Thymus (tissue), 11 donors: ENCODE results near the gene CAMTA1. TPM values are rescaled to one million over a fixed set of nuclear protein-coding genes. Genes with fewer than 3 reads are reported as not detected.

Experiments
- DNase-seq, 9 donors: peaks; one replicate each; pipeline ENCODE4 v3.0.0-alpha.2; 2013; ENCODE audit warnings: low spot score in 9 of 9, low read depth in 6 of 9, missing footprints in 1 of 9
- H3K27ac ChIP-seq, 2 donors: one replicate each; pipeline ENCODE4 v1.5.1; 2013; ENCODE audit warnings: control low read depth in 1 of 2, low read depth in 1 of 2, low read length in 1 of 2, mild to moderate bottlenecking in 1 of 2, moderate library complexity in 1 of 2
- H3K27me3 ChIP-seq, 2 donors: one replicate each; pipeline ENCODE4 v1.5.1; 2013; ENCODE audit warnings: low read length in 1 of 2; ENCODE audit not compliant: control insufficient read depth in 2 of 2, insufficient read depth in 1 of 2
- H3K36me3 ChIP-seq, 2 donors: one replicate each; pipeline ENCODE4 v1.5.1; 2013; ENCODE audit warnings: low read length in 1 of 2, mild to moderate bottlenecking in 1 of 2, moderate library complexity in 1 of 2; ENCODE audit not compliant: control insufficient read depth in 2 of 2, insufficient read depth in 2 of 2
- H3K4me1 ChIP-seq, 2 donors: one replicate each; pipeline ENCODE4 v1.5.1; 2013; ENCODE audit warnings: low read length in 2 of 2; ENCODE audit not compliant: control insufficient read depth in 2 of 2, insufficient read depth in 2 of 2
- H3K4me3 ChIP-seq, 2 donors: one replicate each; pipeline ENCODE4 v1.5.1; 2013; ENCODE audit warnings: low read length in 2 of 2, control low read depth in 1 of 2, mild to moderate bottlenecking in 1 of 2
- H3K9me3 ChIP-seq, 2 donors: one replicate each; pipeline ENCODE4 v1.5.1; 2013; ENCODE audit warnings: low read length in 1 of 2, mild to moderate bottlenecking in 1 of 2; ENCODE audit not compliant: control insufficient read depth in 2 of 2, insufficient read depth in 1 of 2
- WGBS: extraction: QIAGEN DNeasy Blood & Tissue Kit; methylation state at CpG from one replicate; pipeline ENCODE4 v1.1.7; 2013; 5-methylcytosine and 5-hydroxymethylcytosine counted together
- polyA plus RNA-seq: library from polyadenylated mRNA; stranded (reverse); fragments of 200-250 nt; gene quantifications from one replicate; pipeline ENCODE4 v1.2.3, GENCODE V29; 2013
- total RNA-seq: library from RNA; stranded (reverse); fragments of 120-200 nt; gene quantifications from one replicate; pipeline ENCODE4 v1.2.4, GENCODE V29; 2013
- donor health status: healthy.

The CAMTA1 gene
- total and polyA plus RNA-seq, 2 donors, result 32.0 to 158 TPM

GRCh38 chr1:6923416-6923815 is 138.2 kb downstream of the CAMTA1 start:
- 68% methylated on average over 6 of the region's 6 CpGs for WGBS
- DNase-seq, result no peak
- Histone ChIP-seq H3K4me1 (peaks cover 3 to 15% of the 10 kb centered on the region in 2 donors), H3K27ac (no peak overlapping the region), H3K9me3 (peaks cover 0 to 1% of the 10 kb centered on the region in 2 donors), H3K4me3 (no peak overlapping the region), H3K36me3 (no peaks in the 10 kb centered on the region), H3K27me3 (no peaks in the 10 kb centered on the region)

GRCh38 chr1:6923955-6924881 is 139.0 kb downstream of the CAMTA1 start:
- WGBS, result 93% methylated on average over 18 of the region's 18 CpGs
- no peak overlapping the region for H3K27ac ChIP-seq
- no peak for DNase-seq
- no peaks in the 10 kb centered on the region for H3K36me3 ChIP-seq
- H3K4me1 ChIP-seq, result peaks cover 0 to 7% of the 10 kb centered on the region in 2 donors
- no peaks in the 10 kb centered on the region for H3K27me3 ChIP-seq
- H3K9me3 ChIP-seq, result peaks cover 0 to 1% of the 10 kb centered on the region in 2 donors
- H3K4me3 ChIP-seq, result no peak overlapping the region

GRCh38 chr1:6924891-6925290 is 139.6 kb downstream of the CAMTA1 start:
- no peak overlapping the region for H3K27ac ChIP-seq
- H3K9me3 ChIP-seq, result peaks cover 0 to 1% of the 10 kb centered on the region in 2 donors
- no peaks in the 10 kb centered on the region for H3K36me3 ChIP-seq
- H3K4me1 ChIP-seq, result peaks cover 0 to 2% of the 10 kb centered on the region in 2 donors
- H3K27me3 ChIP-seq, result no peaks in the 10 kb centered on the region
- DNase-seq, result no peak
- 100% methylated on average over 4 of the region's 4 CpGs for WGBS
- no peak overlapping the region for H3K4me3 ChIP-seq

GRCh38 chr1:6927626-6928025 is 142.4 kb downstream of the CAMTA1 start:
- Histone ChIP-seq H3K27me3 (no peaks in the 10 kb centered on the region), H3K27ac (no peak overlapping the region), H3K9me3 (no peaks in the 10 kb centered on the region), H3K36me3 (no peaks in the 10 kb centered on the region), H3K4me3 (no peak overlapping the region), H3K4me1 (peaks cover 0 to 2% of the 10 kb centered on the region in 2 donors)
- DNase-seq, result no peak
- WGBS, result 75% methylated on average over 4 of the region's 4 CpGs

GRCh38 chr1:6928106-6928885 is 143.0 kb downstream of the CAMTA1 start:
- Histone ChIP-seq H3K36me3 (no peaks in the 10 kb centered on the region), H3K27ac (no peak overlapping the region), H3K4me1 (no peaks in the 10 kb centered on the region), H3K27me3 (no peaks in the 10 kb centered on the region), H3K9me3 (no peaks in the 10 kb centered on the region), H3K4me3 (no peak overlapping the region)
- 59% methylated on average over 12 of the region's 12 CpGs for WGBS
- DNase-seq, result no peak

GRCh38 chr1:6930732-6931300 is 145.6 kb downstream of the CAMTA1 start:
- WGBS, result 89% methylated on average over 8 of the region's 8 CpGs
- H3K36me3 ChIP-seq, result no peaks in the 10 kb centered on the region
- no peak overlapping the region for H3K4me3 ChIP-seq
- no peak overlapping the region for H3K27ac ChIP-seq
- no peak for DNase-seq
- H3K27me3 ChIP-seq, result peaks cover 6 to 20% of the 10 kb centered on the region in 2 donors
- H3K4me1 ChIP-seq, result no peaks in the 10 kb centered on the region
- H3K9me3 ChIP-seq, result no peaks in the 10 kb centered on the region

GRCh38 chr1:6935361-6935883 is 150.2 kb downstream of the CAMTA1 start:
- no peak for DNase-seq
- Histone ChIP-seq H3K4me3 (no peak overlapping the region), H3K36me3 (no peaks in the 10 kb centered on the region), H3K27ac (no peak overlapping the region), H3K4me1 (no peaks in the 10 kb centered on the region), H3K9me3 (peaks cover 0 to 3% of the 10 kb centered on the region in 2 donors), H3K27me3 (peaks cover 7 to 27% of the 10 kb centered on the region in 2 donors)
- WGBS, result 4% methylated on average over 12 of the region's 12 CpGs

GRCh38 chr1:6935911-6936690 is 150.8 kb downstream of the CAMTA1 start:
- Histone ChIP-seq H3K9me3 (peaks cover 0 to 3% of the 10 kb centered on the region in 2 donors), H3K27ac (no peak overlapping the region), H3K4me3 (no peak overlapping the region), H3K27me3 (peaks cover 7 to 27% of the 10 kb centered on the region in 2 donors), H3K4me1 (no peaks in the 10 kb centered on the region), H3K36me3 (no peaks in the 10 kb centered on the region)
- no peak for DNase-seq
- WGBS, result 20% methylated on average over 8 of the region's 8 CpGs
